GM18519 (cell line): ENCODE data around the gene CSNK1E.

Experiments used
- ATAC-seq: cut with Tn5 transposase; IDR thresholded peaks from one replicate; pipeline ENCODE4 v1.9.1; 2021; ENCODE audit warnings: mild to moderate bottlenecking, moderate library complexity; ENCODE audit not compliant: unreplicated experiment, low FRiP score

Gene CSNK1E

GRCh38 chr22:38309614-38310517, 7.4 kb downstream of the CSNK1E start:
- ATAC-seq: no peak

GRCh38 chr22:38308791-38309498, 8.3 kb downstream of the CSNK1E start:
- ATAC-seq: no peak

- no peak for ATAC-seq
These were observed 11.5 kb downstream of the CSNK1E start for GRCh38 chr22:38305471-38306448.

GRCh38 chr22:38304526-38304925, 12.7 kb downstream of the CSNK1E start:
- no peak for ATAC-seq

- ATAC-seq: no peak
These were observed 13.3 kb downstream of the CSNK1E start for GRCh38 chr22:38303974-38304373.

- no peak for ATAC-seq
These were observed 14.3 kb downstream of the CSNK1E start for GRCh38 chr22:38302906-38303305.

GRCh38 chr22:38300946-38301345, 16.3 kb downstream of the CSNK1E start:
- ATAC-seq: no peak

GRCh38 chr22:38300197-38300945, 16.9 kb downstream of the CSNK1E start:
- ATAC-seq: no peak

GRCh38 chr22:38299770-38300102, 17.5 kb downstream of the CSNK1E start:
- ATAC-seq: no peak

GRCh38 chr22:38298312-38299005, 18.8 kb downstream of the CSNK1E start:
- no peak for ATAC-seq

- ATAC-seq: no peak
These were observed 20.9 kb downstream of the CSNK1E start for GRCh38 chr22:38296372-38296771.

GRCh38 chr22:38295863-38296262, 21.4 kb downstream of the CSNK1E start:
- ATAC-seq: no peak

- no peak for ATAC-seq
These were observed 21.9 kb downstream of the CSNK1E start for GRCh38 chr22:38295339-38295738.

- ATAC-seq: no peak
These were observed 23.0 kb downstream of the CSNK1E start for GRCh38 chr22:38294193-38294592.

GRCh38 chr22:38292694-38293093, 24.5 kb downstream of the CSNK1E start:
- no peak for ATAC-seq

GRCh38 chr22:38291201-38291777, 25.9 kb downstream of the CSNK1E start:
- ATAC-seq: no peak

- ATAC-seq: no peak
These were observed 26.9 kb downstream of the CSNK1E start for GRCh38 chr22:38290347-38290746.

- ATAC-seq: no peak
These were observed 27.6 kb downstream of the CSNK1E start for GRCh38 chr22:38289583-38290082.
